ENCODE data around the gene PRR13.
"Not testable (repeated sequence)": the region's sequence is repeated elsewhere in the genome, so short reads cannot be mapped to it uniquely, and the experiment has no call there.

PRR13 gene

GRCh38 chr12:53443955-53444354, 2.4 kb downstream of the PRR13 start:
- DNase-seq = no peak

GRCh38 chr12:53444593-53445325, 3.2 kb downstream of the PRR13 start:
- not testable (repeated sequence) for DNase-seq

- no peak for DNase-seq
Measured at GRCh38 chr12:53450936-53451335, 9.4 kb downstream of the PRR13 start.

- DNase-seq = peak; percentile 90 to 96 (median 92)
Measured at GRCh38 chr12:53451661-53452158, 10.2 kb downstream of the PRR13 start, which contains the start of gene PCBP2. Gene PCBP2, plus strand, starts transcription at chr12:53452102. Its CDS starts 2,699 bp downstream, at chr12:53454801.

GRCh38 chr12:53452159-53453077, 10.9 kb downstream of the PRR13 start:
- DNase-seq = peak; percentile 59 to 85 (median 70)

- DNase-seq = no peak
Measured at GRCh38 chr12:53453953-53454640, 12.6 kb downstream of the PRR13 start.

GRCh38 chr12:53454707-53455106, 13.2 kb downstream of the PRR13 start:
- DNase-seq = no peak

GRCh38 chr12:53456654-53457366, 15.3 kb downstream of the PRR13 start:
- no peak for DNase-seq

GRCh38 chr12:53459097-53459496, 17.6 kb downstream of the PRR13 start:
- DNase-seq = no peak

- no peak for DNase-seq
Measured at GRCh38 chr12:53461059-53461458, 19.5 kb downstream of the PRR13 start.

- DNase-seq = no peak
Measured at GRCh38 chr12:53461591-53461990, 20.1 kb downstream of the PRR13 start.

GRCh38 chr12:53462935-53463334, 21.4 kb downstream of the PRR13 start:
- DNase-seq = no peak

- DNase-seq = no peak
Measured at GRCh38 chr12:53463802-53464560, 22.4 kb downstream of the PRR13 start.

GRCh38 chr12:53464685-53465418, 23.3 kb downstream of the PRR13 start:
- no peak for DNase-seq

GRCh38 chr12:53465679-53466078, 24.1 kb downstream of the PRR13 start:
- DNase-seq = no peak

- no peak for DNase-seq
Measured at GRCh38 chr12:53466640-53467039, 25.1 kb downstream of the PRR13 start.

- DNase-seq = no peak
Measured at GRCh38 chr12:53467082-53467481, 25.5 kb downstream of the PRR13 start.

GRCh38 chr12:53467880-53468279, 26.3 kb downstream of the PRR13 start:
- DNase-seq = no peak

GRCh38 chr12:53468282-53468681, 26.7 kb downstream of the PRR13 start:
- no peak for DNase-seq

GRCh38 chr12:53472056-53472582, 30.6 kb downstream of the PRR13 start:
- no peak for DNase-seq

GRCh38 chr12:53474077-53474476, 32.5 kb downstream of the PRR13 start:
- no peak for DNase-seq

All from activated naive CD4-positive, alpha-beta T cell (primary cell).